Endothelial cell of umbilical vein (primary cell): ENCODE results near the gene LYRM2.

Source experiments
- CTCF ChIP-seq, 2 donors: IDR thresholded peaks; 1 replicate in 1 of 2; 2 replicates in 1 of 2; pipeline ENCODE4 v1.5.1; 2011; ENCODE audit warnings: low read length in 2 of 2, mild to moderate bottlenecking in 2 of 2, moderate library complexity in 2 of 2, control low read depth in 1 of 2, inconsistent platforms in 1 of 2, low read depth in 1 of 2; ENCODE audit not compliant: insufficient read depth in 1 of 2; ENCODE audit errors: extremely low read depth in 1 of 2
- POLR2A ChIP-seq: IDR thresholded peaks from 2 replicates; pipeline ENCODE4 v1.6.1; 2012; ENCODE audit warnings: low read depth, mild to moderate bottlenecking, control low read depth, low read length

DNA sequence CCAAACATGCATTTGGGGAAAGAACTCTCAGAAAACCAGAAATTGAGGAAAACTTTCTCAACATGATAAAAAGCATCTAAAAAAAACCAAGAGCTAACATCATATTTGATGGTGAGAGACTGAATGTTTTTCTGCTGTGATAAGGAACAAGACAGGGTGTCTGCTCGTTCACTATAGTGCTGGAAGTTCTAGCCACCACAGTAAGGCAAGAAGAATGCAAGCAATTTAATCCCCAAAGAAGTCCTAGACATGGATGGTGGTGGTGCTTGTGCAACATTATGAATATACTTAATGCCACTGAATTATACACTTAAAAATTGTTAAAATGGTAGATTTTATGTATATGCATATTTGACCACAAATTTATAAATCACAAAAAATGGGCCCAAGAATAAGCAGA is 53.4 kb downstream of the LYRM2 start:
- TF ChIP-seq CTCF (IDR thresholded peaks at IDR 0.05; ENCODE audit: extremely low read depth in 1 of 2, insufficient read depth in 1 of 2, low read depth in 1 of 2, low read length in 2 of 2) (no peak), POLR2A (no peak)
